HG02571 (cell line): ENCODE measurements around the gene RPS16.

Experiments used
- ATAC-seq: cut with Tn5 transposase; IDR thresholded peaks from one replicate; pipeline ENCODE4 v1.9.1; 2021; ENCODE audit warnings: mild to moderate bottlenecking, moderate library complexity; ENCODE audit not compliant: unreplicated experiment

The RPS16 gene

GRCh38 chr19:39423258-39424086, 12.3 kb downstream of the RPS16 start:
- ATAC-seq = no peak

- no peak for ATAC-seq
Observed at GRCh38 chr19:39422020-39422419, 13.7 kb downstream of the RPS16 start.

GRCh38 chr19:39420769-39421168, 15.0 kb downstream of the RPS16 start:
- no peak for ATAC-seq

GRCh38 chr19:39419003-39419402, 16.7 kb downstream of the RPS16 start:
- no peak for ATAC-seq

GRCh38 chr19:39417463-39418181, 18.1 kb downstream of the RPS16 start:
- ATAC-seq = no peak

GRCh38 chr19:39416152-39417120, 19.3 kb downstream of the RPS16 start:
- no peak for ATAC-seq

GRCh38 chr19:39415111-39416046, 20.4 kb downstream of the RPS16 start:
- ATAC-seq = no peak

GRCh38 chr19:39413911-39414608, 21.7 kb downstream of the RPS16 start:
- no peak for ATAC-seq

- no peak for ATAC-seq
Observed at GRCh38 chr19:39413272-39413910, 22.4 kb downstream of the RPS16 start.

- no peak for ATAC-seq
Observed at GRCh38 chr19:39412867-39413271, 22.9 kb downstream of the RPS16 start.

GRCh38 chr19:39412100-39412866, 23.5 kb downstream of the RPS16 start, which contains the start of gene PLEKHG2:
PLEKHG2 (plus strand) TSS chr19:39412669; CDS start chr19:39414087, 1,418 bp downstream.
- ATAC-seq = peak; percentile 55

- peak; percentile 10 for ATAC-seq
Observed at GRCh38 chr19:39411832-39412099, 24.0 kb downstream of the RPS16 start.

GRCh38 chr19:39411081-39411831, 24.5 kb downstream of the RPS16 start:
- ATAC-seq = no peak

- no peak for ATAC-seq
Observed at GRCh38 chr19:39410831-39411080, 25.0 kb downstream of the RPS16 start.

- ATAC-seq = no peak
Observed at GRCh38 chr19:39410017-39410830, 25.5 kb downstream of the RPS16 start.

- no peak for ATAC-seq
Observed at GRCh38 chr19:39409208-39410016, 26.3 kb downstream of the RPS16 start.
